ENCODE measurements around the gene KIRREL3. TPM values are rescaled to one million over a fixed set of nuclear protein-coding genes. Genes with fewer than 3 reads are reported as not detected.

The KIRREL3 gene
- total RNA-seq, 2 donors from 2014 or later, result 0.61 to 0.64 TPM

DNA sequence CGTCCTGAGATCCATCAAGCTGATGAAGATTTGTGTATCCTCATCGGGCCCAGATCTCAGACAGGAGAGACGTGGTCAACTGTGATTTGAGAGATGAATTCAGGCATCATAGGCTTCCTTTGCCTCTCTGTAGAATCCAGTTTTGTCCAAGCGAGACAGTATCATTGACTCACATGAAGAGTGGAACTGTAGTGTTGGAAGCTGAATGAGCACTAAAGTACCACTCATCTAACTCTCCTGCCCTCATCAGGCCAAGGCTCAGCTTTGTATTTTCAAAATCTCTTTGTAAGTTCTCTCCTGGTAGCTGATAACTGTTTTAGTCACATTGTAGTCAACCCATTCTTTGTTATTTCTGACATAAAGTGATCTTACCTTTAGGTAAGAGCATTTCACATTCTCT lies 85.1 kb downstream of the KIRREL3 start:
- Histone ChIP-seq H3K4me3 (no peak overlapping the region), H3K36me3 (no peaks in the 10 kb centered on the region), H3K4me1 (no peaks in the 10 kb centered on the region), H3K9me3 (no peaks in the 10 kb centered on the region), H3K27ac (no peak overlapping the region), H3K27me3 (no peaks in the 10 kb centered on the region), H3K9ac (ENCODE audit: low read depth in 2 of 2, low read length in 2 of 2) (no peak overlapping the region)
- TF ChIP-seq, protein P1, sequence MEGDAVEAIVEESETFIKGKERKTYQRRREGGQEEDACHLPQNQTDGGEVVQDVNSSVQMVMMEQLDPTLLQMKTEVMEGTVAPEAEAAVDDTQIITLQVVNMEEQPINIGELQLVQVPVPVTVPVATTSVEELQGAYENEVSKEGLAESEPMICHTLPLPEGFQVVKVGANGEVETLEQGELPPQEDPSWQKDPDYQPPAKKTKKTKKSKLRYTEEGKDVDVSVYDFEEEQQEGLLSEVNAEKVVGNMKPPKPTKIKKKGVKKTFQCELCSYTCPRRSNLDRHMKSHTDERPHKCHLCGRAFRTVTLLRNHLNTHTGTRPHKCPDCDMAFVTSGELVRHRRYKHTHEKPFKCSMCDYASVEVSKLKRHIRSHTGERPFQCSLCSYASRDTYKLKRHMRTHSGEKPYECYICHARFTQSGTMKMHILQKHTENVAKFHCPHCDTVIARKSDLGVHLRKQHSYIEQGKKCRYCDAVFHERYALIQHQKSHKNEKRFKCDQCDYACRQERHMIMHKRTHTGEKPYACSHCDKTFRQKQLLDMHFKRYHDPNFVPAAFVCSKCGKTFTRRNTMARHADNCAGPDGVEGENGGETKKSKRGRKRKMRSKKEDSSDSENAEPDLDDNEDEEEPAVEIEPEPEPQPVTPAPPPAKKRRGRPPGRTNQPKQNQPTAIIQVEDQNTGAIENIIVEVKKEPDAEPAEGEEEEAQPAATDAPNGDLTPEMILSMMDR (IDR thresholded peaks at IDR 0.05), result no peak
- intact Hi-C loops (cut with DNase I), result no loop called here
- DNase-seq, result no peak

DNA sequence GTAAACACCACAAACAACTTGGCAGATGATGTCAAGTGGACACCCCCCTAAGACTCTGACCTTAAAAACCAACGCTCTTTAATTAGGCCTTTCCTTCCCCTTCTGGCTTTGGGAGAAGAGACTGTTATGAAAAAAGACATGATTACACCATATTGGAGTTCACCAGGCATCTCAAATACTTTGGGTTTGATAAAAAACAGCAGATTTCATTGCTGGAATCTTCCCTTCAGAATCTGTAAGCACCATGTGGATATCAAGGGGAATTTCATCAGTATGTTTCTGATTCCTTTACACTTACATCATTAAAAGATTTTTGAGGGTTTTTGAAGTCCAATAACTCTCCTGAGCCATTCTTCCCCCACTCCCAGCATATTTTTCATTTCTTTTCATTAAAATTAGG lies 85.6 kb downstream of the KIRREL3 start:
- H3K4me3 ChIP-seq, result no peak overlapping the region
- H3K27me3 ChIP-seq, result no peaks in the 10 kb centered on the region
- H3K9ac ChIP-seq (ENCODE audit: low read depth in 2 of 2, low read length in 2 of 2), result no peak overlapping the region
- intact Hi-C loops (cut with DNase I), result no loop called here
- no peaks in the 10 kb centered on the region for H3K9me3 ChIP-seq
- H3K27ac ChIP-seq, result no peak overlapping the region
- TF ChIP-seq, protein P1 (IDR thresholded peaks at IDR 0.05), result no peak
- no peak for DNase-seq
- no peaks in the 10 kb centered on the region for H3K4me1 ChIP-seq
- no peaks in the 10 kb centered on the region for H3K36me3 ChIP-seq

DNA sequence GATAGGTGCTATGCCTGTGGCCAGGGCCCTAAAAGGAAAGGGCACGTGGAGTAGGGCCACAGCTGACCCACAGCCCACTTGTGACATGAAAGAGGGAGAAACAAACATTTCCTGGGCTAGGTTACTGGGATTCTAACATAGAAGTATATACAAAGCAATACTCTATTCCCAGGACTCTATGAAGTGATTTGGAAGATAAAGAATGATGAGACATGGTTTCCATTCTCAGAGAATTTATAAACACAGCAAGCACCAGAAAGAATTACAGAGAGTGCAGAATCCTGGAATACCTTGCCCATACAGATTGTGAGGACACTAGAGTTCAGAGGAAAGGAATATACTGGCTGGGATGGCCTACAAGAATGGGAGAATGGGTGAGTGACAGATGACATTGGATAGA lies 86.4 kb downstream of the KIRREL3 start:
- Histone ChIP-seq H3K9me3 (no peaks in the 10 kb centered on the region), H3K4me1 (no peaks in the 10 kb centered on the region)

DNA sequence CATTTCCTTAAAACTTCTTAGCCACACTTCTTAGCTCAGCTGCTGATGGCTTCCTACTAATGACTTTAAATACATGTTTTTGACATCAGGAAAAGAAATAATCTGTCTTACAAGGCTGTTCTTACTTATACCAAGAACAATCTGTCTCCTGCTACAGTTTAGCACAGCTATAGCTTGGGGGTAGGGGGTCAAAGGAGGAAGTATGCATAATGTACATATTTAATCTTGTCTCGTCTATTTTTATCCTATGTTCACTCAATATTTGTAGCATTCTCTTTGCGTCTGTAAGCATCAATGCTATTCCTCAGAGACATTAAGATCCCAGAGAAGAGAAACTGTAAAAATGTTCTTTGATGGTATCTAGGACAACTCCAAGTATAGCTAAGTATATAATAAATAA lies 96.0 kb downstream of the KIRREL3 start:
- no peak overlapping the region for H3K27ac ChIP-seq
- intact Hi-C loops (cut with DNase I), result no loop called here

More for the DNA sequence above, 86.4 kb downstream of the KIRREL3 start:
- no peaks in the 10 kb centered on the region for H3K27me3 ChIP-seq
- H3K36me3 ChIP-seq, result no peaks in the 10 kb centered on the region
- no peak overlapping the region for H3K27ac ChIP-seq
- no peak for DNase-seq
- no peak overlapping the region for H3K9ac ChIP-seq (ENCODE audit: low read depth in 2 of 2, low read length in 2 of 2)
- TF ChIP-seq, protein P1 (IDR thresholded peaks at IDR 0.05), result no peak
- intact Hi-C loops (cut with DNase I), result no loop called here
- no peak overlapping the region for H3K4me3 ChIP-seq

DNA sequence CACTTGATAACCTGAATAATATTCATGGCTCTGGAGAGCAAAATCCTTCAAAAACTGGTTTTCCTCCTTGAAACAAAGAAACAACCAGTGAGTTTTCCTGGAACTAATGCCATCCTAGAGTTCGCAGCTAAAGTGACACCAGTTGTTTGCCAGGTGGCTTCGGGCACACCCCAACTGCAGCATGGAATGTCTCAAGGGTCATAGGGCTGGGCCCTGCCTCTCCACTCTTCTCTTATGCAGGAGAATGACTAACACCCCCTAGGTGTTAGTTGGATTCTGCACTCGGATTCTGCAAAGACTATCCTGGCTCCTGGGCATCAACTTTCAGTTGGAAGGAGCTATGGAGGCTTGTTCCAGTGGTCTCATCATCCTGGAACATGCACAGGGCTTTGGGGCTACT lies 98.8 kb downstream of the KIRREL3 start:
- no peaks in the 10 kb centered on the region for H3K36me3 ChIP-seq
- H3K4me1 ChIP-seq, result no peaks in the 10 kb centered on the region
- intact Hi-C loops (cut with DNase I), result no loop called here
- TF ChIP-seq, protein P1 (IDR thresholded peaks at IDR 0.05), result no peak
- no peak overlapping the region for H3K4me3 ChIP-seq
- DNase-seq, result no peak
- H3K9ac ChIP-seq (ENCODE audit: low read depth in 2 of 2, low read length in 2 of 2), result no peak overlapping the region
- no peak overlapping the region for H3K27ac ChIP-seq
- no peaks in the 10 kb centered on the region for H3K9me3 ChIP-seq
- H3K27me3 ChIP-seq, result no peaks in the 10 kb centered on the region

More for the DNA sequence above, 96.0 kb downstream of the KIRREL3 start:
- Histone ChIP-seq H3K4me3 (no peak overlapping the region), H3K9me3 (no peaks in the 10 kb centered on the region), H3K27me3 (no peaks in the 10 kb centered on the region), H3K36me3 (no peaks in the 10 kb centered on the region), H3K4me1 (no peaks in the 10 kb centered on the region), H3K9ac (ENCODE audit: low read depth in 2 of 2, low read length in 2 of 2) (no peak overlapping the region)
- no peak for DNase-seq
- TF ChIP-seq, protein P1 (IDR thresholded peaks at IDR 0.05), result no peak
